Measurements from ENCODE around the gene KAT2B. TPM values are rescaled to one million over a fixed set of nuclear protein-coding genes. Genes with fewer than 3 reads are reported as not detected.

The KAT2B gene
- total RNA-seq, 2 donors from 2014 or later: 25.0 to 70.5 TPM

DNA sequence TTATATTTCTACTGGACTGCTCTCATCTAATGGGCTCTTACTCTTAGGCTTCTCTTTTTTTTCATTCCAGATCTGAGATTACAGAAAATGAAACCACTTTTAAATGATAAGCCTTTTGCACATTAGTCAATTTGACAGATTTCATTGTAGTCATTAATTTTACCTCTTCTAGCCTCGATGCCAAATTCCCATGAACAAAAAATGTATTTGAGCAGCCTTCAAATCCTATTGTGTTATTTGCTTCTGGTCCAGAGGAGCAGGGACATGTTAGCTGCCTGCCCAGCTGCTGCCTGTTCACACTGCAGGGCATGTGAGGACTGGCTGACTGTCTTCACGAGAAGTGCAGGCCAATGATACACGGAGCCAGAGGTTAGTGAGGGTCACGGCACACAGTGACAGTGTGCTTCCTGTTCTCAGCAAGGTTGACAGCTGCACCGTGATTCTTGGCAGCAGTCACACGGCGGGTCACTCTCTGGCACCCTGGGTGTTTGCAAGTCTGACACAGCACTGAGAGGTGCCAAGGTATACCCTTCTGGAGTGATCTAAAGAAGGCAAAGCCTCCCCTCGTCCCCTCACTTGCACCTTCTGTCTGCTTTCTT, 40.8 kb downstream of the KAT2B start:
- Histone ChIP-seq H3K36me3 (no peaks in the 10 kb centered on the region), H3K27ac (peak overlapping the region; percentile 43 to 59), H3K4me3 (no peak overlapping the region), H3K27me3 (no peaks in the 10 kb centered on the region), H3K4me1 (peaks cover 0 to 22% of the 10 kb centered on the region in 2 donors), H3K9me3 (no peaks in the 10 kb centered on the region)
- TF ChIP-seq, protein P1, sequence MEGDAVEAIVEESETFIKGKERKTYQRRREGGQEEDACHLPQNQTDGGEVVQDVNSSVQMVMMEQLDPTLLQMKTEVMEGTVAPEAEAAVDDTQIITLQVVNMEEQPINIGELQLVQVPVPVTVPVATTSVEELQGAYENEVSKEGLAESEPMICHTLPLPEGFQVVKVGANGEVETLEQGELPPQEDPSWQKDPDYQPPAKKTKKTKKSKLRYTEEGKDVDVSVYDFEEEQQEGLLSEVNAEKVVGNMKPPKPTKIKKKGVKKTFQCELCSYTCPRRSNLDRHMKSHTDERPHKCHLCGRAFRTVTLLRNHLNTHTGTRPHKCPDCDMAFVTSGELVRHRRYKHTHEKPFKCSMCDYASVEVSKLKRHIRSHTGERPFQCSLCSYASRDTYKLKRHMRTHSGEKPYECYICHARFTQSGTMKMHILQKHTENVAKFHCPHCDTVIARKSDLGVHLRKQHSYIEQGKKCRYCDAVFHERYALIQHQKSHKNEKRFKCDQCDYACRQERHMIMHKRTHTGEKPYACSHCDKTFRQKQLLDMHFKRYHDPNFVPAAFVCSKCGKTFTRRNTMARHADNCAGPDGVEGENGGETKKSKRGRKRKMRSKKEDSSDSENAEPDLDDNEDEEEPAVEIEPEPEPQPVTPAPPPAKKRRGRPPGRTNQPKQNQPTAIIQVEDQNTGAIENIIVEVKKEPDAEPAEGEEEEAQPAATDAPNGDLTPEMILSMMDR (IDR thresholded peaks at IDR 0.05): no peak
- DNase-seq (ENCODE audit: low spot score): peak; percentile 70

DNA sequence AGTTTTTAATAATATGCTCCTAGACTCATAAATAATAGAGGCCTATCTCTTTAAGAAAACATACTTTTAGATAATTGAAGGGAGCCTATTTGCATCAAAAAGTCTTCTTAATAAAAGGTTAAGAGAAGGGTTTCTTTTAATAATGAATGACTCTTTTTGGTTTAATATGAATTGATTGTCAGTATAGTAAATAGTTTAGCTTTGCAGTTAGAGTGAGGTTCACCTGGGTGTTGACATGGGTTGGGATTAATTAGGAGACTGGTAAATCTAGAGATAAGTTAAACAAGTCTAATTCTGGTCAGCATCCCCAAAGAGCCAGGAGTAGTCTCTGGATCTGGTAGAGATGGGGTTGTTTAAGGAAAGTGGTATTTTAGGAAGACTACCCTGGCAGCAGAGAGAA, 43.0 kb downstream of the KAT2B start:
- no peaks in the 10 kb centered on the region for H3K9me3 ChIP-seq
- H3K36me3 ChIP-seq: no peaks in the 10 kb centered on the region
- no peaks in the 10 kb centered on the region for H3K27me3 ChIP-seq
- no peak for DNase-seq (ENCODE audit: low spot score)
- H3K4me3 ChIP-seq: no peak overlapping the region
- no peak overlapping the region for H3K27ac ChIP-seq
- TF ChIP-seq, protein P1 (IDR thresholded peaks at IDR 0.05): no peak
- H3K4me1 ChIP-seq: peaks cover 0 to 22% of the 10 kb centered on the region in 2 donors

DNA sequence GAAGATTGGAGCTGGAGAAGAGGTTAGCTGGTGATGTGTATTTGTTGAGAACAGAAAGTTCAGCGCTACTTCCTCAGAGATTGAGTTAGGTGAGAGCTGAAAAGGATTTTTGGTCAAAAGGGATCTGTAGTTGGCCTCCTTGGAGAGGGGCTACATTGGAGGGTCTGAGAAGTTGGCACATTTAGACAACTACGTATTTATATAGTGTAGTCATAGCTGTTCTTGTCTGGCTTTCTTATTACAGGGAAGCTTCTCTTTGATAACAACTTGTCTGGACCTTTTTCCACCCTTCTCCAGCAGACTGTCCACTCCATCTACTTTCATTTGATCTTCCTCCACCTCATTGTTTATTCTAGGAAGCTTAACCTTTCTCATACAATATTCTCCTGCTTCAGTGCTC, 43.7 kb downstream of the KAT2B start:
- Histone ChIP-seq H3K36me3 (no peaks in the 10 kb centered on the region), H3K4me3 (no peak overlapping the region), H3K4me1 (peaks cover 0 to 22% of the 10 kb centered on the region in 2 donors), H3K9me3 (no peaks in the 10 kb centered on the region), H3K27ac (no peak overlapping the region), H3K27me3 (no peaks in the 10 kb centered on the region)
- TF ChIP-seq, protein P1 (IDR thresholded peaks at IDR 0.05): no peak
- no peak for DNase-seq (ENCODE audit: low spot score)

DNA sequence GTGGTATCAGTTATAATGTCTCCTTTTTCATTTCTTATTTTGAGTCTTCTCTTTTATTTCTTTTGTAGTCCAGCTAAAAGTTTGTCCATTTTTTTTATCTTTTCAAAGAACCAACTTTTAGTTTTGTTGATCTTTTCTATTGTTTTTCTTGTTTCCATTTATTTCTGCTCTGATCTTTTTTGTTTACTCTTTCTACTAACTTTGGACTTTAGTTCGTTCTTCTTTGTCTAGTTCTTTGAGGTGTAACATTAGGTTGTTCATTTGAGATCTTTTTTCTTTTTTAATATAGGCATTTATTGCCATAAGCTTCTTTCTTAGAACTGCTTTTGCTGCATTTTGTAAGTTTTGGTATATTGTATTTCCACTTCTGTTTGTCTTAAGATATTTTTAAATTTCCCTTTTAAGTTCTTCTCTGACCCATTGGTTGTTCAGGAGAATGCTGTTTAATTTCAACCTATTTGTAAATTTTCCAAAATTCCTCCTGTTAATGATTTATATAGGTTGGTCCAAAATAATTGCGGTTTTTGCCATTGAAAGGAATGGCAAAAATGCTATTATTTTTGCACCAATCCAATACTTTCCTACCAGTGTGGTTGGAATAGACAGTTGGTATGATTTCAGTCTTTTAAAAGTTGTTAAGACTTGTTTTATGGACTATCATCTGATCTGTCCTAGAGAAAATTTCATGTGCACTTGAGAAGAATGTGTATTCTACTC, 51.2 kb downstream of the KAT2B start:
- DNase-seq (ENCODE audit: low spot score): no peak
- Histone ChIP-seq H3K9me3 (peaks cover 0 to 8% of the 10 kb centered on the region in 2 donors), H3K36me3 (peaks cover 5% of the 10 kb centered on the region), H3K27me3 (no peaks in the 10 kb centered on the region), H3K27ac (no peak overlapping the region), H3K4me1 (peaks cover 0 to 7% of the 10 kb centered on the region in 2 donors), H3K4me3 (no peak overlapping the region)
- TF ChIP-seq, protein P1 (IDR thresholded peaks at IDR 0.05): no peak

DNA sequence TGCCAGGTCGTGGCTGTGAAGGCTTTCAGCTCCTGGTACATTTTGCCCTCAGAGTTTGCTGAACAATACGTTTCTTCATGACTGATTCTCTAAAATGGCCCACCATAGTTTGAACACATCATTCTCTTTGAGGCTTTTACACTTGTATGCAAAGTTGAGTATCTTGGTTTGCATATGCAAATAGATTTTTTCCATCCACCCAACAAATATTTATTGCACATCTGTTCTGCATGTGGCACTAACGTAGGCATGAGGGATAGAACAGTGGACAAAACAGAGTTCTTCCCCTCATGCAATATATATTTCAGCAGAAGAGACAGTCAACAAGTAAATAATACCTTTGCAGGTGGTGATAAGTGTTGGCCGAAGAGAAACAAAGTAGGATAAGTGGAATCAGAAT, 55.2 kb downstream of the KAT2B start:
- no peak overlapping the region for H3K4me3 ChIP-seq
- peaks cover 9% of the 10 kb centered on the region for H3K36me3 ChIP-seq
- TF ChIP-seq, protein P1 (IDR thresholded peaks at IDR 0.05): no peak
- no peak for DNase-seq (ENCODE audit: low spot score)
- H3K9me3 ChIP-seq: no peaks in the 10 kb centered on the region
- peaks cover 0 to 14% of the 10 kb centered on the region in 2 donors for H3K4me1 ChIP-seq
- no peak overlapping the region for H3K27ac ChIP-seq
- H3K27me3 ChIP-seq: no peaks in the 10 kb centered on the region

Data from right atrium auricular region (tissue), 2 donors.